IMR-90 (cell line): ENCODE measurements around the gene PKP4. TPM values are rescaled to one million over a fixed set of nuclear protein-coding genes. Genes with fewer than 3 reads are reported as not detected.
A peak's percentile ranks its signal among the peaks of the same experiment; 100 is the strongest.

Experiments
- ATAC-seq: fragments of 200-7000 bp; cut with Tn5 transposase; 2 replicates; pipeline ENCODE4 v1.9.1; 2020; ENCODE audit warnings: low read depth, mild to moderate bottlenecking, moderate library complexity
- BruUV-seq: library from RNA; stranded (reverse); fragments of 400-500 nt; replicated peaks from 2 replicates; lab custom pipeline; 2021; lab: Mats Ljungman, UMichigan
- CTCF ChIA-PET: fragments of 300-600 bp; formaldehyde crosslinking; extraction: SDS; loops from one replicate; lab custom pipeline; 2021; ENCODE audit warnings: antibody characterized with exemption; lab: Yijun Ruan, JAX
- POLR2A ChIA-PET: fragments of 300-600 bp; sonication (Branson Sonifier 250); formaldehyde crosslinking; loops from one replicate; lab custom pipeline; 2022; ENCODE audit warnings: antibody characterized with exemption; ENCODE audit not compliant: unreplicated experiment; lab: Charles Lee
- DNase-seq: peaks from one replicate; pipeline ENCODE4 v3.0.0; 2013
- H2AFZ ChIP-seq: replicated peaks from 2 replicates; pipeline ENCODE3; 2013; ENCODE audit warnings: low read length, mild to moderate bottlenecking; ENCODE audit not compliant: poor library complexity
- H2AK5ac ChIP-seq: 2 replicates; pipeline ENCODE4 v1.6.1; 2013; ENCODE audit warnings: low read depth, low read length, inconsistent platforms
- H2AK9ac ChIP-seq: replicated peaks from 2 replicates; pipeline ENCODE3; 2013; ENCODE audit warnings: mild to moderate bottlenecking, low read depth, low read length, moderate library complexity; ENCODE audit not compliant: poor library complexity
- H2BK120ac ChIP-seq: 2 replicates; pipeline ENCODE4 v1.6.1; 2013; ENCODE audit warnings: low read depth, low read length, inconsistent platforms
- H2BK15ac ChIP-seq: 3 replicates; pipeline ENCODE4 v1.6.1; 2013; ENCODE audit warnings: low read depth, low read length, inconsistent platforms
- H2BK20ac ChIP-seq: 2 replicates; pipeline ENCODE4 v1.6.1; 2013; ENCODE audit warnings: low read depth, mild to moderate bottlenecking, inconsistent platforms, low read length, moderate library complexity
- H2BK5ac ChIP-seq: 2 replicates; pipeline ENCODE4 v1.6.1; 2013; ENCODE audit warnings: mild to moderate bottlenecking, low read depth, low read length, inconsistent platforms; ENCODE audit not compliant: poor library complexity, severe bottlenecking
- H3K14ac ChIP-seq: replicated peaks from 2 replicates; pipeline ENCODE4 v1.6.1; 2013; ENCODE audit warnings: low read depth, low read length, inconsistent platforms
- H3K18ac ChIP-seq: 2 replicates; pipeline ENCODE4 v1.6.1; 2013; ENCODE audit warnings: low read depth, low read length, control low read depth
- H3K23ac ChIP-seq: 2 replicates; pipeline ENCODE4 v1.6.1; 2013; ENCODE audit warnings: low read depth, low read length, inconsistent platforms
- H3K27ac ChIP-seq: 2 replicates; pipeline ENCODE4 v1.5.1; 2013; ENCODE audit warnings: mild to moderate bottlenecking, control low read depth, low read length; ENCODE audit not compliant: insufficient read depth
- H3K27me3 ChIP-seq: 2 replicates; pipeline ENCODE4 v1.6.1; 2013; ENCODE audit warnings: low read length; ENCODE audit not compliant: control insufficient read depth, insufficient read depth
- H3K36me3 ChIP-seq: 2 replicates; pipeline ENCODE4 v1.6.1; 2013; ENCODE audit warnings: low read length, mixed read lengths; ENCODE audit not compliant: control insufficient read depth, insufficient read depth
- H3K4ac ChIP-seq: 2 replicates; pipeline ENCODE4 v1.6.1; 2013; ENCODE audit warnings: low read depth, low read length, inconsistent platforms
- H3K4me1 ChIP-seq: 2 replicates; pipeline ENCODE4 v1.6.1; 2013; ENCODE audit warnings: low read length, mixed read lengths; ENCODE audit not compliant: control insufficient read depth, insufficient read depth
- H3K4me2 ChIP-seq: 2 replicates; pipeline ENCODE4 v1.6.1; 2013; ENCODE audit warnings: low read depth, mild to moderate bottlenecking, control low read depth, low read length, moderate library complexity
- H3K4me3 ChIP-seq: 2 replicates; pipeline ENCODE4 v1.5.1; 2013; ENCODE audit warnings: low read depth, mild to moderate bottlenecking, control low read depth, low read length, moderate library complexity; ENCODE audit not compliant: insufficient read depth
- H3K56ac ChIP-seq: 2 replicates; pipeline ENCODE4 v1.6.1; 2013; ENCODE audit warnings: low read length, inconsistent platforms; ENCODE audit not compliant: insufficient read depth; ENCODE audit errors: extremely low read depth
- H3K79me1 ChIP-seq, 2 experiments: 2 replicates each; pipeline ENCODE4 v1.6.1; 2013; ENCODE audit warnings: low read length in 2 of 2, inconsistent platforms in 1 of 2, low read depth in 1 of 2
- H3K9ac ChIP-seq: 2 replicates; pipeline ENCODE4 v1.6.1; 2013; ENCODE audit warnings: low read depth, low read length, control low read depth
- H3K9me1 ChIP-seq: 2 replicates; pipeline ENCODE4 v1.6.1; 2013; ENCODE audit warnings: low read length, inconsistent platforms; ENCODE audit not compliant: insufficient read depth
- H3K9me3 ChIP-seq: 2 replicates; pipeline ENCODE4 v1.6.1; 2013; ENCODE audit warnings: low read length; ENCODE audit not compliant: control insufficient read depth, insufficient read depth
- H4K20me1 ChIP-seq: 2 replicates; pipeline ENCODE4 v1.6.1; 2013; ENCODE audit warnings: low read length, inconsistent platforms; ENCODE audit not compliant: insufficient read depth
- H4K5ac ChIP-seq: 2 replicates; pipeline ENCODE4 v1.6.1; 2013; ENCODE audit warnings: mild to moderate bottlenecking, low read depth, low read length, control low read depth
- H4K8ac ChIP-seq, 2 experiments: 2 replicates each; pipeline ENCODE4 v1.6.1; 2013; ENCODE audit warnings: low read depth in 2 of 2, low read length in 2 of 2, control low read depth in 1 of 2, inconsistent platforms in 1 of 2
- H4K91ac ChIP-seq: 2 replicates; pipeline ENCODE4 v1.6.1; 2013; ENCODE audit warnings: low read depth, low read length, inconsistent platforms; ENCODE audit not compliant: insufficient read depth
- BHLHE40 ChIP-seq: fragments of 150-350 bp; IDR thresholded peaks from 2 replicates; pipeline ENCODE4 v1.6.1; 2016; ENCODE audit warnings: mild to moderate bottlenecking, low read depth, low read length
- CHD1 ChIP-seq: IDR thresholded peaks from 2 replicates; pipeline ENCODE4 v1.6.1; 2012; ENCODE audit warnings: low read depth, low read length, improper control_type of control experiment
- CTCF ChIP-seq: conservative IDR thresholded peaks from 2 replicates; pipeline ENCODE4 v1.5.1; 2012; ENCODE audit warnings: mild to moderate bottlenecking, low read depth, low read length, improper control_type of control experiment
- ELK1 ChIP-seq: fragments of 150-350 bp; IDR thresholded peaks from 2 replicates; pipeline ENCODE4 v1.6.1; 2016; ENCODE audit warnings: low read depth, mild to moderate bottlenecking, low read length, moderate library complexity, borderline replicate concordance
- FOS ChIP-seq: fragments of 150-350 bp; IDR thresholded peaks from 2 replicates; pipeline ENCODE4 v1.6.1; 2016; ENCODE audit warnings: low read depth, low read length
- MAZ ChIP-seq: IDR thresholded peaks from 2 replicates; pipeline ENCODE4 v1.6.1; 2012; ENCODE audit warnings: low read depth, mild to moderate bottlenecking, low read length, improper control_type of control experiment, moderate library complexity, borderline replicate concordance
- RAD21 ChIP-seq: IDR thresholded peaks from 2 replicates; pipeline ENCODE4 v1.6.1; 2012; ENCODE audit warnings: low read length, improper control_type of control experiment
- RCOR1 ChIP-seq: IDR thresholded peaks from 2 replicates; pipeline ENCODE4 v1.6.1; 2012; ENCODE audit warnings: mild to moderate bottlenecking, low read length, improper control_type of control experiment; ENCODE audit not compliant: insufficient replicate concordance
- RFX5 ChIP-seq: IDR thresholded peaks from 2 replicates; pipeline ENCODE4 v1.8.0; 2012; ENCODE audit warnings: low read depth, mild to moderate bottlenecking, low read length, moderate library complexity
- WGBS, 2 experiments: methylation state at CpG; one replicate each; pipeline versions ENCODE4 v1.1.5 to v1.1.7; 2013; ENCODE audit warnings: missing lambda C conversion rate in 2 of 2; ENCODE audit not compliant: insufficient read length in 1 of 2; ENCODE audit errors: extremely low coverage in 2 of 2; 5-methylcytosine and 5-hydroxymethylcytosine counted together
- dilution Hi-C: fragments of 300-500 bp; cut with HindIII; formaldehyde crosslinking; loops from one replicate; pipeline ENCODE4 v1.14.3; 2018; ENCODE audit warnings: low sequenced_read_pairs; ENCODE audit not compliant: unreplicated experiment
- in situ Hi-C: fragments of 300-500 bp; cut with MboI; formaldehyde crosslinking; loops from 3 replicates; pipeline ENCODE4 v1.14.3; 2019; ENCODE audit warnings: low sequenced_read_pairs, inconsistent platforms, mixed read lengths
- intact Hi-C: fragments of 100-400 bp; cut with micrococcal nuclease; formaldehyde crosslinking; loops from 2 replicates; pipeline ENCODE4 v1.10.0; 2022
- polyA plus RNA-seq, 3 experiments: library from polyadenylated mRNA; depleted of rRNA; stranded (reverse); fragments of >200 nt; gene quantifications; 2 replicates each; pipeline ENCODE4 v1.2.3, GENCODE V29; 2012; ENCODE audit warnings: low replicate concordance in 1 of 3
- total RNA-seq: library from RNA; depleted of rRNA; stranded (reverse); fragments of >200 nt; gene quantifications from 2 replicates; pipeline ENCODE4 v1.2.3, GENCODE V29; 2012

PKP4 gene
- total and polyA plus RNA-seq, 2 of the 4 experiments (the other 2 are of a cell fraction) = 20.1 to 37.8 TPM

GRCh38 chr2:158723921-158724802 lies 267.4 kb downstream of the PKP4 start:
- Histone ChIP-seq H2AK9ac (peak overlapping the region; percentile 10), H3K4ac (no peak overlapping the region), H2BK15ac (no peak overlapping the region), H2AK5ac (no peak overlapping the region; the same call in 1 of the 2 replicates), H3K4me2 (no peak overlapping the region), H3K27me3 (peaks cover 2% of the 10 kb centered on the region; the same call in 1 of the 2 replicates), H3K56ac (no peak overlapping the region), H3K79me1 (no peaks in the 10 kb centered on the region), H3K18ac (no peak overlapping the region), H3K4me3 (no peak overlapping the region), H3K9me1 (peaks cover 3% of the 10 kb centered on the region; the same call in 1 of the 2 replicates), H4K8ac (no peak overlapping the region), H2BK20ac (no peak overlapping the region; the same call in 1 of the 2 replicates), H3K27ac (no peak overlapping the region), H3K36me3 (no peaks in the 10 kb centered on the region), H4K5ac (no peak overlapping the region), H2BK120ac (no peak overlapping the region), H3K4me1 (peaks cover 2% of the 10 kb centered on the region; the same call in 1 of the 2 replicates), H3K9ac (no peak overlapping the region), H2BK5ac (no peak overlapping the region), H4K20me1 (no peaks in the 10 kb centered on the region), H3K9me3 (no peaks in the 10 kb centered on the region), H3K23ac (no peak overlapping the region), H2AFZ (peak overlapping the region; percentile 21), H4K91ac (no peak overlapping the region), H3K14ac (no peak overlapping the region)
- no peak for DNase-seq
- 94% methylated on average over 2 of the region's 12 CpGs; no CpG with 5 or more reads in 1 of the 2 experiments for WGBS, 2 experiments
- dilution Hi-C loops (no loop called here), intact Hi-C loops (no loop called here), in situ Hi-C loops (no loop called here)
- CTCF ChIA-PET = interaction anchor here (0.5 to 1.4 kb wide), 8 partner anchors 15 to 262 kb away, joined by 3 to 8 read pairs (median 3); no protein-coding TSS in a partner anchor
- ATAC-seq = peak; percentile 30
- BruUV-seq = no TSS peak
- POLR2A ChIA-PET = no interaction called here
- no peak for TF ChIP-seq RCOR1
- TF ChIP-seq CHD1 = no peak
- 0 out of 2 replicates have a peak, but pooled peaks have one; percentile 10 for TF ChIP-seq CTCF
- no peak for TF ChIP-seq FOS
- no peak for TF ChIP-seq ELK1
- TF ChIP-seq RFX5 = no peak
- no peak for TF ChIP-seq RAD21
- no peak for TF ChIP-seq BHLHE40
- no peak for TF ChIP-seq MAZ
